ENCODE results near the gene FLNC.

FLNC gene

GRCh38 chr7:128831994-128832879, 2.0 kb downstream of the FLNC start:
- DNase-seq: peak; percentile 64

DNA sequence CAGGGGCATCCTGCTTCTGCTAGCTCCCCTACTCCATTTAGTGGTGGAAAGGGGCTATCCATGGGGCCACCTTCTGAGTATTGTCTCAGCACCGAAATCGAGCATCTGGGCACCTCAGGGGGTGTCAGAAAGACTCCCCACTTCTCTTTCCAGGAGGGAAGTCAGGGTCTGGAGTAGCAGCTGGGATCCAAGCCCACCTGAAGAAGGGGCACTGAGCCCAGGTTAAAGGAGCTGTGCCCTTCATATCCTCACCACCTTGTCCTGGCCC, 2.6 kb downstream of the FLNC start:
- no peak for DNase-seq

DNA sequence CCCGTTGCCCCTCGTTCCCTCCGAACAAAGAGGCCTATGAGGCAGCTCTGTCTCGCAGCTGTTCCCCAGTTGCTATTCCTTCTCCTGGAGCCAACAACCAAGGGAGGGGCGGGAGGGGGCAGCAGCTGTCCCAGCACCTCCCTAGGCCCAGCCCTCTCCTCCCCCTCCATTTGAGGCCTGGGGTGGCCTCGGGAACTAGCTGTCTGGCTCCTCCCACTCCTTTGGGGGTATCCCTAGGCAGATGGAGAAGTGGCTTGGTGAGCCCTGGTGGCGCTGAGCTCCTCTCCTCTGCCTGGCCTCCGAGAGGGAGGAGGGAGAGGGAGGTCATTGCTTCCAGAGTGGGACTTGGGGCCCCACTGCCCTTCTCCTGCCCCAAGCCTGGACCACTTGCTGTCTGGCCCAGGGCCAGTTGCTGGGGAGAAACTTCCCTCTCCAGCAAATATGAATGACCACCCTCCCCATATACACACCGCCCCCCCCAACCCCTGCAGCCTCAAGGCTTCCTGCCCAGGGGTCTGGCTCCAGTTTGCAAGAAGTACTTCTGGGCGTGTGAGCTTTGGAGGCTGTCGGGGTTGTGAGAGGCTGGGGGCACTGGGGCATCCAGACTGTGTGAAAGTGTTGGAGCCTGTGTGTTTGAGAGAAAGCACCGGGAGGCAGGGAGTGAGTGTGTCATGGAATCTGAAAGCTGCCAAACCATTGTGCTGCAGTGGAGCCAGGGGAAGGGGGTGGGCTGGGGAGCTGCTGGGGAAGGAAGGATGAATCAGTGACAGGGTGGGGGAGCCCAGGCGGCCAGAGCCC, 3.1 kb downstream of the FLNC start:
- DNase-seq: peak; percentile 84

DNA sequence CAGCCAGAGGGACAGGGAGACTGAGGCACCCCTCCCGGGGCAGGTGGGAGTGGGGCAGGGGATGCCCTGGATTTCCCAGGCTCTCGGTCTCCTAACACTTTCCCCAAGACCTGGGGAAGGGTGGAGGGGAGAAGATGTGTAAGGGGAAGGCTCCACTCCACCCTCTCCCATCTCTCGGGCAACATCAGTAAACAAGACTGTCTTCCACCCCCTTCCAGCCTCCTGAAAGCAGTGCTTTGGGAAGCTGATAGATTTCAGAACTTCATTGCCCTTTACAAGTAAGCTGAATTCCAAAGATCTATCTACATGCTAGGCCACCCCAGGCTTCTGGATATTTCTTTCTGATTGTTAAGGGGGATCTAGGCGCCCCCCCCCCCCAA, 3.7 kb downstream of the FLNC start:
- DNase-seq: no peak

DNA sequence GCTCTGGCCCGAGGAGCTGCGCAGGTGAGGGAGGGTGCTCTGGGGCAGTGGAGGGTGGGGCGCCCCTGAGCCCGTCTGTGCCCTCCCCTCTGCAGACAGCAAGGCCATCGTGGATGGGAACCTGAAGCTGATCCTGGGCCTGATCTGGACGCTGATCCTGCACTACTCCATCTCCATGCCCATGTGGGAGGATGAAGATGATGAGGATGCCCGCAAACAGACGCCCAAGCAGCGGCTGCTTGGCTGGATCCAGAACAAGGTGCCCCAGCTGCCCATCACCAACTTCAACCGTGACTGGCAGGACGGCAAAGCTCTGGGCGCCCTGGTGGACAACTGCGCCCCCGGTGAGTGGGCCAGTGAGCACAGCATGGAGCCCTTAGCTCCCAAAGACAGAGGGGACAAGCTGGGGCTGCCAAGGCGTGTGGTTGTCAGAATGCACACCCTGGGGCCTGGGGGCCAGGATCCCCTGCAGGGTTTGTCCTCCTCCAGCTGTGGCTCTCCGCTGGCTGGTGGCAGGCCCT, 5.1 kb downstream of the FLNC start:
- DNase-seq: no peak

- peak; percentile 57 for DNase-seq
Measured at GRCh38 chr7:128835790-128836641, 5.8 kb downstream of the FLNC start.

DNA sequence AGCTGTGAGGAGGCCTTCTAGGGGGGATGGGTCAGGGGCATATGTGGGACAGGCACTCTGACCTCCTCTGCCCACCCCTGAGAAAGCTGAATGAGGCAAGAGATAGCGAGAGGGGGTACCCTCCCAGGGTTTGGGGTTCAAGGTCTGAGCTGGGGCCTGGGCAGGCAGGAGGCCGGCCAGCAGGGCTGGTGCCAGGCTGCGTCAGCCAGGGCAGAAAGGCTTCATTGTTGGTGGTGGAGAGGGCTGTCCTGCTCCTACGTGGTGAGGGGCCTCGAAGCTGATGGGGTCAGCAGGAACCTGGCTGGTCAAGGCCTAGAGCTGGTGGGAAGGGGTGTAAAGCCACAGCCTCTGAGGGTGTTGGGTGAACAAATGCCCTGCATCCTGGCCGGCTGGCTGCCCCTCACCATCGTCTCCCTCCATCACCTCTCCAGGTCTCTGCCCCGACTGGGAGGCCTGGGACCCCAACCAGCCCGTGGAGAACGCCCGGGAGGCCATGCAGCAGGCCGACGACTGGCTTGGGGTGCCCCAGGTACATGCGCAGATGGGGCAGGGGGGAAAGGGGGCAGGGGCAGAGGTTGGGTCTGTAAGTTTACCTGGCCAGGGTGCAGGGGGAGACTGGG, 6.6 kb downstream of the FLNC start:
- DNase-seq: no peak

DNA sequence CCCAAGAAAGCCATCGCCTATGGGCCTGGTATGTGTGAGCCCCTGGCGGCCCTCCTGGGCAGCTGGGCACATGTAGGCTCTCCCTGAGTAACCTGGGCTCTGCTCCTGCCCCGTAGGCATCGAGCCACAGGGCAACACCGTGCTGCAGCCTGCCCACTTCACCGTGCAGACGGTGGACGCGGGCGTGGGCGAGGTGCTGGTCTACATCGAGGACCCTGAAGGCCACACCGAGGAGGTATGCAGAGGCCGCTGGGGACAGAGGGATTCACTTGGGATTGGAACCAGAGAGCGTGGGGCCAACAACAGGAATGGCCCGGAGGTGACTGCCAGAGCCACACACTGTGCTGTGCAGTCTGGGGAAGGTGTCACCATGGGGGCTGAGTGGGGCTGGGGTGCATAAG, 7.3 kb downstream of the FLNC start:
- DNase-seq: no peak

GRCh38 chr7:128838109-128838779, 8.0 kb downstream of the FLNC start:
- no peak for DNase-seq

DNA sequence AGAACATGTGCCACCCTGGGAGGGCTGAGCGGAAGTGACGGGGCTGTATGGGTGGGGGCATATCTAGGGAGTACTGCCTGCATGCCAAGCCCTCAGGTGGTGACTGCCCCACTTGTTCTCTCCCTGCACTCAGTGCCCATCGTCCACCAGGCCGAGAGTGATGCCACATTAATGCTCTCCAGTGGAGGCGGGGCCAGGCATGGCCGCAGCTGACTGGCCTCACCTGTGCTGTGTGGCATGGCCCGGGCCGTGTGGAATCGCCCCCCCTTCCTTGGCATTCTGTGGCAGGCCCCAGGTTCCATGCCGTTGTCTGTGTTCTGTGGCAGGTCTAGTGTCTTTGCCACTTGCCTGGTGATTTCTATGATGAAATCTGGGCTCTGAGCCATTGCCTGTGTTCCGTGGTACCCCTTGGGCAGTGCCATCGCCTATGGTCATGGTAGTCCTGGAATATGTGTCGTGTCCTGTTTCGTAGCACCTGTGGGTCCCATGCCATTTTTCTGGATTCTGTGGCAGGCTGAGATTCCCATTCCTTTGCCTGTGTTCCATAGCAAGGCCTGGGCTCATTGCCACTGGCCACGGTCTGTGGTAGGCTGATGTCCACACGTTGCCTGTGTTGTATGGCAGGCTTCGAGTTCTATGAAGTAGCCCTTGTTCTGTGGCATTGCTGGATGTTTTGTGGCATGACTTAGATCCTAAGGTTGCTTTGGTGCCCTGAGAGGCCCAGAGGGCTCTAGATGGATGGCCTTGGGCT, 8.9 kb downstream of the FLNC start:
- DNase-seq: no peak

DNA sequence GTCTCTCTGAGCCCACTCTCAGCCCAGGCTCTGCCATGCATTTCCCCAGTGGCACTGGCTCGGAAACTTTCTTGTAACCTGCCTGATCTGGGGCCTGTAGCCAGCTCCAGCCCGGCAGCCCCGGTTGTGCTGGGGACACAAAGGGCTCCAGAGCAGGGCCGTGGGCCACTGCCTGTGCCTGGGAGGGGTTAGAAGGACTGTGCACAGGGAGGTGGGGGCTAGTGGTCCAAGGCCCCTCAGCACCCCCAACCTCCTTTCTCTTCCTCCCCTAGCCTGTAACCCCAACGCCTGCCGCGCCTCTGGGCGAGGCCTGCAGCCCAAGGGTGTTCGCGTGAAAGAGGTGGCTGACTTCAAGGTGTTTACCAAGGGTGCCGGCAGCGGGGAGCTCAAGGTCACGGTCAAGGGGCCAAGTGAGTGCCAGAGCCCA, 9.6 kb downstream of the FLNC start:
- no peak for DNase-seq

GRCh38 chr7:128840326-128841170, 10.3 kb downstream of the FLNC start:
- DNase-seq: no peak

DNA sequence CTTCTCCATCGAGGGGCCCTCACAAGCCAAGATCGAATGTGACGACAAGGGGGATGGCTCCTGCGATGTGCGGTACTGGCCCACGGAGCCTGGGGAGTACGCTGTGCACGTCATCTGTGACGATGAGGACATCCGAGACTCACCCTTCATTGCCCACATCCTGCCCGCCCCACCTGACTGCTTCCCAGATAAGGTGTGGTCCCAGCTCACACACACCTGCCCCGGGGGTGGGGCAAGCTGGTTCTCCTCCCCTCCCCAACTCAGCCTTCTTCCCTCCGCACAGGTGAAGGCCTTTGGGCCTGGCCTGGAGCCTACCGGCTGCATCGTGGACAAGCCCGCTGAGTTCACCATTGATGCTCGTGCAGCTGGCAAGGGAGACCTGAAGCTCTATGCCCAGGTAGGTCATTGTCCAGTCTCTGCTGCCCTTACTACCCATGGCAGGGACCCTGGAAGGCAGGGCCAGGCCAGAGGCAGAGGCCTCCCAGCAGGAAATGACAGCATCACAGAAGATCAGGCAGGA, 11.0 kb downstream of the FLNC start:
- DNase-seq: no peak

GRCh38 chr7:128841921-128842673, 11.9 kb downstream of the FLNC start:
- DNase-seq: peak; percentile 49

DNA sequence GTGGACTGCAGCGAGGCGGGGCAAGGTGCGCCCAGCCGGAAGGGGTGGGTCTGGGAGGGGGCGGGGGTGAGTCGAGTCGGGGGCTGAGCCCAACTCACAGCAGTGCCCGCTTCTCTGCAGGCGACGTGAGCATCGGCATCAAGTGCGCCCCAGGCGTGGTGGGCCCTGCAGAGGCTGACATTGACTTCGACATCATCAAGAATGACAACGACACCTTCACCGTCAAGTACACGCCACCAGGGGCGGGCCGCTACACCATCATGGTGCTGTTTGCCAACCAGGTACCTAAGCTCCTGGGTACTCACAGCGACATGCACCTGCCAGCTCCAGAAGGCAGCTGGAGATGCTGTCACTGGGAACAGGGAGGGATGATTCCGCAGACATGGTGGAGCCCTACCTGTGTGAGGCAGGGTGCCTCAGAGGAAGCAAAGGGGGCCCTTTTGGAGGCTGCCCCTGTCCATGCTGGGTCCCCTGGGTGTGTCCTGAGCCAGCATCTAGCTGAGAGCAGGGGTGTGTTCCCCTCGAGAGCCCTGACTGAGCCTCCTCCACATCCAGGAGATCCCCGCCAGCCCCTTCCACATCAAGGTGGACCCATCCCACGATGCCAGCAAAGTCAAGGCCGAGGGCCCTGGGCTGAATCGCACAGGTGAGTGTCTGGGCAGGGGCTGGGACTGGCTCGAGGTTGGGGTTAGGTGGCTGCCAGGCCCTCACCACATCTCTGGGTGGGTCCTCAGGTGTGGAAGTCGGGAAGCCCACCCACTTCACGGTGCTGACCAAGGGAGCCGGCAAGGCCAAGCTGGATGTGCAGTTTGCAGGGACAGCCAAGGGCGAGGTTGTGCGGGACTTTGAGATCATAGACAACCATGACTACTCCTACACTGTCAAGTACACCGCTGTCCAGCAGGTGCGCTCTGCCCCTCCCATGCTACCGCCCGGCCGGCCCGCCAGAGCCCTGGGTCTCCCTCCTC, 12.8 kb downstream of the FLNC start:
- no peak for DNase-seq

- DNase-seq: no peak
Measured at GRCh38 chr7:128843938-128844621, 13.9 kb downstream of the FLNC start.

- DNase-seq: no peak
Measured at GRCh38 chr7:128844777-128845311, 14.6 kb downstream of the FLNC start.
